Psoas muscle (tissue), 8 donors: Measurements from ENCODE around the gene PTTG2. TPM values are rescaled to one million over a fixed set of nuclear protein-coding genes. Genes with fewer than 3 reads are reported as not detected.

Experiments
- ATAC-seq, 4 donors: fragments of 200-7000 bp; cut with Tn5 transposase; one replicate each; pipeline ENCODE4 v1.9.1; 2020; ENCODE audit warnings: moderate library complexity in 3 of 4, mild to moderate bottlenecking in 2 of 4
- DNase-seq, 2 donors: peaks; one replicate each; pipeline ENCODE4 v3.0.0-alpha.2; 2020
- H3K27ac ChIP-seq: fragments of 200-600 bp; one replicate; pipeline ENCODE4 v1.8.0; 2022
- H3K27me3 ChIP-seq, 3 donors: fragments of 200-600 bp in 1 of 3; one replicate each; pipeline versions ENCODE4 v1.6.1 to v1.8.0; 2013 to 2022; ENCODE audit warnings: low read length in 2 of 3, mild to moderate bottlenecking in 2 of 3, moderate library complexity in 1 of 3; ENCODE audit not compliant: insufficient read depth in 3 of 3
- H3K36me3 ChIP-seq, 2 donors: fragments of 200-600 bp in 1 of 2; one replicate each; pipeline versions ENCODE4 v1.6.1 to v1.8.0; 2013 to 2022; ENCODE audit warnings: low read depth in 1 of 2, mild to moderate bottlenecking in 1 of 2, moderate library complexity in 1 of 2; ENCODE audit not compliant: insufficient read depth in 1 of 2
- H3K4me1 ChIP-seq: fragments of 200-600 bp; one replicate; pipeline ENCODE4 v1.8.0; 2022
- H3K4me3 ChIP-seq: fragments of 200-600 bp; one replicate; pipeline ENCODE4 v1.8.0; 2022; ENCODE audit warnings: mild to moderate bottlenecking
- H3K9me3 ChIP-seq: fragments of 200-600 bp; one replicate; pipeline ENCODE4 v1.8.0; 2022
- CTCF ChIP-seq: fragments of 200-600 bp; IDR thresholded peaks from one replicate; pipeline ENCODE4 v1.8.0; 2022; ENCODE audit warnings: antibody characterized with exemption
- WGBS, 3 donors: extraction: QIAGEN DNeasy Blood & Tissue Kit; methylation state at CpG; one replicate each; pipeline versions ENCODE4 v1.1.6 to v1.1.7; 2013; 5-methylcytosine and 5-hydroxymethylcytosine counted together
- intact Hi-C, 2 donors: fragments of 100-400 bp; cut with DNase I; formaldehyde crosslinking; loops; one replicate each; pipeline versions ENCODE4 v1.11.0 to v1.14.2; 2022
- polyA plus RNA-seq, 3 donors: library from polyadenylated mRNA; stranded (reverse); fragments of 200-250 nt; gene quantifications; one replicate each; pipeline ENCODE4 v1.2.3, GENCODE V29; 2013
- total RNA-seq, 4 donors: library from RNA; stranded (reverse); fragmentation: NEBNext Ultra II Directional in 2 of 4; extraction: Animal tissue kit (Norgen Biotek cat#: 25700) in 2 of 4; gene quantifications; one replicate each; pipeline versions ENCODE4 v1.2.1 to v1.2.4, GENCODE V29; 2021 to 2023
- donor health status: healthy with polysubstance abuse.
- donor health status: DM: no; HTN: no; CAD: no; lungs with moderate emphysema.
- donor health status: Bipolar disorder and iron deficiency.
- donor health status: healthy.
- donor health status: DM: yes; HTN: yes; CAD: no.
- donor health status: DM: no; HTN: no; CAD: no.
- donor health status: DM: no; HTN: no; CAD: no.
- donor health status: DM: yes; HTN: yes; CAD: no.

PTTG2 gene
- total and polyA plus RNA-seq, 7 donors: 0.10 to 3.9 (median 0.69) TPM; not detected in 3

DNA sequence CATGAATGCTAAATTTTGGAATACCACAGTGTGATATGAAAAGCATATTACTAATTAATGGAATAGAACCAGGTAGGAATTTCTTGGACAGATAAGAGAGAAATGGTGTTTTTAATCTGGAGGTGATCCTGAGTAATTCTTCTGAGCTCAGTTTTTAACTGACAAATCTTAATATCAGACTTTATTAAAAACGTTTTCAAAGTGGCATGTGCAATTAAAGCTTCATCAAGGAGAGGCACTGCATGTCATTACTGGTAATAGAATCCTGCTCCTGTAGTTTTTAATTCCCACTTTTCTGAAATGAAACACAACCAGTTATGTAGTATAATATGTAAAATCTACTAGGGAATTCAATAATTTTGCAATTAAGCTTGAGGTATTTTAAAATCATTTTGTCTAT lies 7.0 kb upstream of the PTTG2 start:
- H3K4me1 ChIP-seq: peaks cover 4% of the 10 kb centered on the region
- H3K36me3 ChIP-seq: no peaks in the 10 kb centered on the region
- no peak for TF ChIP-seq CTCF
- ATAC-seq: no peak
- H3K27ac ChIP-seq: no peak overlapping the region
- no peaks in the 10 kb centered on the region for H3K27me3 ChIP-seq
- DNase-seq: no peak
- 30 to 59% (median 52%) methylated on average over 1 of the region's 1 CpG for WGBS, 3 donors
- intact Hi-C loops: no loop called here
- no peak overlapping the region for H3K4me3 ChIP-seq
- no peaks in the 10 kb centered on the region for H3K9me3 ChIP-seq

DNA sequence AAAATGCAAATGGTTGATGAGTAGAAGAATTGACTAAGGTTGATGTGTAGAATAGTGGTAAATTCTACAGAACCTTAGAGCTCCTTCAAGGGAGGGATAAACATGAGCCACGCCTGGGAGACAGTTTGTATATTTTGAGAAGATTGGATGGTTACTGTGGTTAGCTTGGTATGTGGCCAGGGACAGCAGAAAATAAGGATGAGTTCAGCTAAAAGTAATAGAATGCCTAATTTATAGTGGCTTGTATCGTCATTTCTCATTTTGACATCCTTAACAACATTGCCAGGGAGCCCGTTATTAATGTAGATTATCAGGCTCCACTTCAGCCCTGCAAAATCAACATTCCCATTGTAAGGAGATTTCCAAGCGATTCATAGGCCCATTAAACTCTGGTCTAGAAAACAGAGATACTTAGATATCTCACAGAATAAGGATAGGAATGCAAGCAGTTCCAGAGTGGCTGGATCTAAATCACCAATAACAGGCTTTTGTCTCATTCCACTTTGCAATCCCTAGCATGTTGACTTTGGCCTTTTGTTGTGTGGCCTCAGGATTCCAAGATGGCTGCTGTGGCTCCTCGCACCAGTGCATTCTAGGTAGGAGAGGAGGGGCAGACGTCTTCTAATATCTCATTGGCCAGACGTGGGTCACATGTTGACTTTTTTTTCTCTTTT lies 6.4 kb upstream of the PTTG2 start:
- intact Hi-C loops: no loop called here
- no peaks in the 10 kb centered on the region for H3K9me3 ChIP-seq
- ATAC-seq (no peak), DNase-seq (no peak)
- WGBS, 3 donors: 80 to 87% (median 87%) methylated on average over 7 of the region's 7 CpGs
- no peaks in the 10 kb centered on the region for H3K27me3 ChIP-seq
- H3K4me3 ChIP-seq: no peak overlapping the region
- TF ChIP-seq CTCF: no peak
- peaks cover under 1% of the 10 kb centered on the region for H3K4me1 ChIP-seq
- H3K36me3 ChIP-seq: no peaks in the 10 kb centered on the region
- H3K27ac ChIP-seq: no peak overlapping the region

- Histone ChIP-seq H3K9me3 (no peaks in the 10 kb centered on the region), H3K4me1 (no peaks in the 10 kb centered on the region), H3K4me3 (no peak overlapping the region), H3K27me3 (no peaks in the 10 kb centered on the region), H3K27ac (no peak overlapping the region), H3K36me3 (no peaks in the 10 kb centered on the region)
- peak in 1 of 4 donors; percentile 46 for ATAC-seq
- no peak for TF ChIP-seq CTCF
- no peak for DNase-seq
- intact Hi-C loops: no loop called here
- WGBS, 3 donors: 55 to 74% (median 55%) methylated on average over 4 of the region's 4 CpGs
Measured at GRCh38 chr4:37956941-37957340, 3.3 kb upstream of the PTTG2 start.

- intact Hi-C loops: no loop called here
- Histone ChIP-seq H3K36me3 (no peaks in the 10 kb centered on the region), H3K9me3 (no peaks in the 10 kb centered on the region), H3K27me3 (no peaks in the 10 kb centered on the region), H3K27ac (no peak overlapping the region), H3K4me1 (no peaks in the 10 kb centered on the region), H3K4me3 (no peak overlapping the region)
- ATAC-seq: no peak
- 78 to 87% (median 87%) methylated on average over 6 of the region's 6 CpGs for WGBS, 3 donors
- no peak for DNase-seq
- no peak for TF ChIP-seq CTCF
Measured at GRCh38 chr4:37958932-37959331, 1.3 kb upstream of the PTTG2 start.
